HG02885 (cell line): Measurements from ENCODE around the gene PLIN4.
"Not testable (repeated sequence)": the region's sequence is repeated elsewhere in the genome, so short reads cannot be mapped to it uniquely, and the experiment has no call there.

Experiments used
- ATAC-seq: cut with Tn5 transposase; IDR thresholded peaks from one replicate; pipeline ENCODE4 v1.9.1; 2021; ENCODE audit warnings: mild to moderate bottlenecking; ENCODE audit not compliant: unreplicated experiment, poor library complexity

The PLIN4 gene

GRCh38 chr19:4547303-4548237, 29.3 kb upstream of the PLIN4 start:
- ATAC-seq: no peak

- ATAC-seq: no peak
These were observed 25.8 kb upstream of the PLIN4 start for GRCh38 chr19:4543842-4544647.

- no peak for ATAC-seq
These were observed 24.9 kb upstream of the PLIN4 start for GRCh38 chr19:4542896-4543841.

GRCh38 chr19:4541806-4542145, 23.5 kb upstream of the PLIN4 start:
- ATAC-seq: not testable (repeated sequence)

GRCh38 chr19:4541114-4541805, 23.0 kb upstream of the PLIN4 start:
- ATAC-seq: no peak

- ATAC-seq: no peak
These were observed 21.7 kb upstream of the PLIN4 start, which contains the start of gene LRG1 for GRCh38 chr19:4539693-4540581. TSS of gene LRG1 (minus strand) at chr19:4540036. CDS start at chr19:4540013, 23 bp downstream.

- no peak for ATAC-seq
These were observed 20.9 kb upstream of the PLIN4 start for GRCh38 chr19:4539169-4539692.

GRCh38 chr19:4538601-4538954, 20.3 kb upstream of the PLIN4 start:
- no peak for ATAC-seq

- ATAC-seq: no peak
These were observed 19.8 kb upstream of the PLIN4 start for GRCh38 chr19:4537953-4538600.

GRCh38 chr19:4536798-4537197, 18.5 kb upstream of the PLIN4 start:
- no peak for ATAC-seq

- no peak for ATAC-seq
These were observed 16.8 kb upstream of the PLIN4 start, which contains the start of gene PLIN5 for GRCh38 chr19:4534836-4535658. TSS of gene PLIN5 (minus strand) at chr19:4535224. CDS start at chr19:4534074, 1,150 bp downstream.

GRCh38 chr19:4533835-4534424, 15.6 kb upstream of the PLIN4 start:
- ATAC-seq: no peak

- no peak for ATAC-seq
These were observed 15.0 kb upstream of the PLIN4 start for GRCh38 chr19:4533334-4533733.

GRCh38 chr19:4531562-4532165, 13.4 kb upstream of the PLIN4 start:
- no peak for ATAC-seq

GRCh38 chr19:4529924-4530522, 11.7 kb upstream of the PLIN4 start:
- no peak for ATAC-seq

GRCh38 chr19:4528843-4529242, 10.6 kb upstream of the PLIN4 start:
- ATAC-seq: no peak
